T-helper 1 cell treated with Interleukin-12 subunit alpha and Interleukin-12 subunit beta and Interleukin-4 antibody, amounts not matched to agents 30 ng/mL and 1 ng/mL, for 36 hours (primary cell): ENCODE measurements around the gene RABL3. TPM values are rescaled to one million over a fixed set of nuclear protein-coding genes. Genes with fewer than 3 reads are reported as not detected.
"Not testable (repeated sequence)": the region's sequence is repeated elsewhere in the genome, so short reads cannot be mapped to it uniquely, and the experiment has no call there.

ENCODE experiments used
- intact Hi-C: fragments of 100-400 bp; cut with micrococcal nuclease; formaldehyde crosslinking; loops from one replicate; pipeline ENCODE4 v1.15.1; 2024
- total RNA-seq: library from RNA; stranded (reverse); gene quantifications from 2 replicates; pipeline ENCODE4 v1.2.3, GENCODE V29; 2022

Gene RABL3
- total RNA-seq, 1 donor from 2014 or later = 18.2 TPM

GRCh38 chr3:120749843-120750242 lies 7.5 kb upstream of the RABL3 start:
- intact Hi-C loops = loop anchor here (10.0 kb wide), 2 partner anchors 685 to 1425 kb away; no protein-coding TSS in a partner anchor

GRCh38 chr3:120745466-120745865 lies 3.1 kb upstream of the RABL3 start:
- intact Hi-C loops = loop anchor here (10.0 kb wide), 2 partner anchors 689 to 1421 kb away; no protein-coding TSS in a partner anchor

- intact Hi-C loops = loop anchor here (2.0 to 10.0 kb wide), 6 partner anchors 29 to 1641 kb away; partner anchors contain the start of genes EAF2, FAM162A, GOLGB1 and IQCB1
These were observed 1.4 kb upstream of the RABL3 start for GRCh38 chr3:120743556-120744195.

- intact Hi-C loops = loop anchor here (1.0 to 10.0 kb wide), 18 partner anchors 24 to 1642 kb away; partner anchors contain the start of genes COX17, EAF2, FAM162A and GOLGB1
These were observed 591 bp upstream of the RABL3 start for GRCh38 chr3:120742849-120743365.

- intact Hi-C loops = loop anchor here (1.0 to 10.0 kb wide), 18 partner anchors 23 to 1643 kb away; partner anchors contain the start of genes COX17, EAF2, FAM162A and GOLGB1
These were observed 499 bp downstream of the RABL3 start for GRCh38 chr3:120741837-120742197.

GRCh38 chr3:120741320-120741719 lies 996 bp downstream of the RABL3 start:
- intact Hi-C loops = loop anchor here (5.0 to 10.0 kb wide), 4 partner anchors 693 to 1417 kb away; partner anchors contain the start of genes EAF2, GOLGB1 and IQCB1

GRCh38 chr3:120738006-120738405 lies 4.3 kb downstream of the RABL3 start:
- intact Hi-C loops = not testable (repeated sequence)

- intact Hi-C loops = loop anchor here (1.0 kb wide), 1 partner anchor 11 kb away; no protein-coding TSS in a partner anchor
These were observed 11.5 kb downstream of the RABL3 start for GRCh38 chr3:120730576-120731542.

GRCh38 chr3:120726791-120727190 lies 15.5 kb downstream of the RABL3 start:
- intact Hi-C loops = no loop called here

- intact Hi-C loops = loop anchor here (1.0 to 5.0 kb wide), 4 partner anchors 23 to 157 kb away; partner anchors contain the start of genes GTF2E1, NDUFB4 and RABL3
These were observed 23.0 kb downstream of the RABL3 start for GRCh38 chr3:120719167-120719834.

- intact Hi-C loops = no loop called here
These were observed 29.1 kb downstream of the RABL3 start for GRCh38 chr3:120713262-120713661.

GRCh38 chr3:120710369-120710768 lies 31.9 kb downstream of the RABL3 start:
- intact Hi-C loops = no loop called here

GRCh38 chr3:120708408-120708807 lies 33.9 kb downstream of the RABL3 start:
- intact Hi-C loops = no loop called here

- intact Hi-C loops = no loop called here
These were observed 35.4 kb downstream of the RABL3 start for GRCh38 chr3:120706950-120707349.

GRCh38 chr3:120705884-120706582 lies 36.3 kb downstream of the RABL3 start:
- intact Hi-C loops = no loop called here

- intact Hi-C loops = no loop called here
These were observed 43.0 kb downstream of the RABL3 start for GRCh38 chr3:120699333-120699732.

- intact Hi-C loops = no loop called here
These were observed 48.7 kb downstream of the RABL3 start for GRCh38 chr3:120693439-120694171.

GRCh38 chr3:120689395-120689794 lies 52.9 kb downstream of the RABL3 start:
- intact Hi-C loops = no loop called here

GRCh38 chr3:120688121-120688520 lies 54.2 kb downstream of the RABL3 start:
- intact Hi-C loops = no loop called here

- intact Hi-C loops = no loop called here
These were observed 56.9 kb downstream of the RABL3 start for GRCh38 chr3:120685411-120685810.
